ENCODE results near the gene IL20RB. TPM values are rescaled to one million over a fixed set of nuclear protein-coding genes. Genes with fewer than 3 reads are reported as not detected.

IL20RB gene, protein sequence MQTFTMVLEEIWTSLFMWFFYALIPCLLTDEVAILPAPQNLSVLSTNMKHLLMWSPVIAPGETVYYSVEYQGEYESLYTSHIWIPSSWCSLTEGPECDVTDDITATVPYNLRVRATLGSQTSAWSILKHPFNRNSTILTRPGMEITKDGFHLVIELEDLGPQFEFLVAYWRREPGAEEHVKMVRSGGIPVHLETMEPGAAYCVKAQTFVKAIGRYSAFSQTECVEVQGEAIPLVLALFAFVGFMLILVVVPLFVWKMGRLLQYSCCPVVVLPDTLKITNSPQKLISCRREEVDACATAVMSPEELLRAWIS
- total RNA-seq: 1 to 10 TPM; 1.1 to 4.4 (median 2.3) TPM

DNA sequence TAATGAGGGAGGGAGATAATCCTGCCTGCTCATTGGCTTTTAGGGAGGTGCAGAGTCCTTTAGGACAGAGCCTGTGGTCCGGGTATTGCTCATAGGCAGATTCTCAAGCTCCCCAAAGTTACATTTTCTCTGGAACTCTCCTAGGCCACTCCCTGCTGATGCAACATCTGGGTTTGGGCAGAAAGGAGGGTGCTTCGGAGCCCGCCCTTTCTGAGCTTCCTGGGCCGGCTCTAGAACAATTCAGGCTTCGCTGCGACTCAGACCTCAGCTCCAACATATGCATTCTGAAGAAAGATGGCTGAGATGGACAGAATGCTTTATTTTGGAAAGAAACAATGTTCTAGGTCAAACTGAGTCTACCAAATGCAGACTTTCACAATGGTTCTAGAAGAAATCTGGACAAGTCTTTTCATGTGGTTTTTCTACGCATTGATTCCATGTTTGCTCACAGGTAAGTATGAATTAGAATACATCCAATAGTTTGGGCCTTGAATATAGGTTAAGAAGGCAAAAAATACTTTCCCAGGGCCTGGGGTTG, at the start of gene IL20RB:
Gene IL20RB (plus strand): TSS at position 233 of the 538 bp plus-strand sequence. CDS start 131 bp downstream, at position 364.
- TF ChIP-seq, protein P1, sequence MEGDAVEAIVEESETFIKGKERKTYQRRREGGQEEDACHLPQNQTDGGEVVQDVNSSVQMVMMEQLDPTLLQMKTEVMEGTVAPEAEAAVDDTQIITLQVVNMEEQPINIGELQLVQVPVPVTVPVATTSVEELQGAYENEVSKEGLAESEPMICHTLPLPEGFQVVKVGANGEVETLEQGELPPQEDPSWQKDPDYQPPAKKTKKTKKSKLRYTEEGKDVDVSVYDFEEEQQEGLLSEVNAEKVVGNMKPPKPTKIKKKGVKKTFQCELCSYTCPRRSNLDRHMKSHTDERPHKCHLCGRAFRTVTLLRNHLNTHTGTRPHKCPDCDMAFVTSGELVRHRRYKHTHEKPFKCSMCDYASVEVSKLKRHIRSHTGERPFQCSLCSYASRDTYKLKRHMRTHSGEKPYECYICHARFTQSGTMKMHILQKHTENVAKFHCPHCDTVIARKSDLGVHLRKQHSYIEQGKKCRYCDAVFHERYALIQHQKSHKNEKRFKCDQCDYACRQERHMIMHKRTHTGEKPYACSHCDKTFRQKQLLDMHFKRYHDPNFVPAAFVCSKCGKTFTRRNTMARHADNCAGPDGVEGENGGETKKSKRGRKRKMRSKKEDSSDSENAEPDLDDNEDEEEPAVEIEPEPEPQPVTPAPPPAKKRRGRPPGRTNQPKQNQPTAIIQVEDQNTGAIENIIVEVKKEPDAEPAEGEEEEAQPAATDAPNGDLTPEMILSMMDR (IDR thresholded peaks at IDR 0.05): no peak
- DNase-seq (ENCODE audit: low spot score) (no peak), ATAC-seq (ENCODE audit: low FRiP score) (no peak)

DNA sequence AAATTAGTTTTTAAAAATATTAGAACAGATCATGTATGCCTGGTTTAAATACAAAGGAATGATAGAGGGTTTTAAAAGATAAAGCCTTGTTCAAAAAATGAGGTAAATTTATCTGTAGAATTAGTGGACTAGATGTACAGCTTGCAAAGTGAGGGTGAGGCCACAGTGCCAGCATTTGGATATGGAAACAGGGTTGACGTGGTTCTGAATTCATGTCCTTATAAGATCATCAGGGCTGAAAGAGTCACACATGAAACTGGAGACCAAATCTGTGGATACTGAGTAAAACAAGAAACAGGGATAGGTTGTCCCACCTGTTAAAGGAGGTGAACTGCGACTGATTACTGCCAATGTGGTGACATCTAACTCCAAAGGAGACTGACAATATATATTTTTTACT, 49.5 kb upstream of the IL20RB start:
- DNase-seq (ENCODE audit: low spot score) (no peak), ATAC-seq (ENCODE audit: low FRiP score) (no peak)
- TF ChIP-seq, protein P1 (IDR thresholded peaks at IDR 0.05): no peak

DNA sequence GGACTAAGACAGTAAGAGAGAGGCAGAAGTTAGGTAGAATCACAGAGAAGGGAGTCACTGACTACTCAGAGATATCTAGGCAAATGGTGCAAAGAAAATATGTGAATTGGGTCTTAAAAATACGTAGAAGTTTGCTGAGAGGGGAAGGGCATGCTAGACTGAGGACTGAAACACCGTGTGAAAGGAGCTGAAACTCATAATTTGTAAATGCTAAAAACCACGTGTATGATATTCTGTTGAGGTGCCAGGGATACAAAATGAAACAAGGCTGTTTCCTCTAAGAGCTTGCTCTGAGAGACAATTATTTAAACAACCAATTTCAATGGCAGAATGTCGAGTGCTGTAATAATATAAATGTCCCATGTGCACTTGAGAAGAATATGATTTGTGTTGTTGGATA, 48.6 kb upstream of the IL20RB start:
- TF ChIP-seq, protein P1 (IDR thresholded peaks at IDR 0.05): no peak
- DNase-seq (ENCODE audit: low spot score): no peak
- no peak for ATAC-seq (ENCODE audit: low FRiP score)

DNA sequence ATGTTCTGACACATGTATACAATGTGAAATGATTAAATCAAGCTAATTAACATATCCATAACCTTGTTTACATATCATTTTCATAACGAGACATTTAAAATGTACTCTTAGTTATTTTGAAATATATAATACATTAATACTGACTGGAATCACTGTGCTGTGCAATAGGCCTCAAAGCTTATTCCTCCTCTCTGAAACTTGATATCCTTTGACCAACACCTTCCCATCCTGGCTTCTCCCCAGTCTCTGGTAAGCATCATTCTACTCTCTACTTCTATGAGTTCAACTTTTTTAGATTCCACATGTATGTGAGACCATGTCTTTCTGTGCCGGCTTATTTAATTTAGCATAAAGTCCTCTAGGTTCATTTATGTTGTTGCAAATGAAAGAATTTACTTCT, 47.1 kb upstream of the IL20RB start:
- DNase-seq (ENCODE audit: low spot score): no peak
- no peak for ATAC-seq (ENCODE audit: low FRiP score)
- TF ChIP-seq, protein P1 (IDR thresholded peaks at IDR 0.05): no peak

DNA sequence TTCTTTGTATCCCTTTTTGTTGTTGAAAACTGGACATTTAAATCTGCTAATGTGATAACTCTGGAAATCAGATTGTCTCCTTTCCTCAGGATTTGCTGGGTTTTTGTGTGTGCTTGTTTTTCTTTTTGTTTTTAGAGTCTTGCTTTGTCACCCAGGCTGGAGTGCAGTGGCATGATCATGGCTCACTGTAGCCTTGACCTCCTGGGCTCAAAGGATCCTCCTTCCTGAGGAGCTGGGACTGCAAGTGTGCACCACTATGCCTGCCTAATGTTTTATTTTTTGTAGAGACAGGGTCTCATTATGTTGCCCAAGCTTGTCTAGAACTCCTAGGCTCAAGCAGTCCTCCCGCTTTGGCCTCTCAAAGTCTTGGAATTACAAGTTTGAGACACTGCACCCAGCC, 44.6 kb upstream of the IL20RB start:
- TF ChIP-seq, protein P1 (IDR thresholded peaks at IDR 0.05): no peak
- ATAC-seq (ENCODE audit: low FRiP score) (no peak), DNase-seq (ENCODE audit: low spot score) (no peak)

DNA sequence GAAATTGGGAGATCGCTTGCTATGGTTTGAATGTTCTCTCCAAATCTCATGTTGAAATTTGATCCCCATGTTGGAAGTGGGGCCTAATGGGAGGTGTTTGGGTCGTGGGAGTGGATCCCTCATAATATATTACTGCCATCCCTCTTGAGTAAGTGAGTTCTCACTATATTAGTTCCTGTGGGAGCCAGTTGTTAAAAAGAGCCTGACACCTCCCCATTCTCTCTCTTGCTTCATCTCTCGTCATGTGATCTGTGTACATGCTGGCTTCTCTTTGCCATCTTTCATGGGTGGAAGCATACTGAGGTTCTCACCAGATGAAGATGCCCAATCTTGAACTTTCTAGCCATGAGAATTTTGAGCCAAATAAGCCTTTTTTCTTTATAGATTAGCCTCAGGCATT, 43.0 kb upstream of the IL20RB start:
- no peak for ATAC-seq (ENCODE audit: low FRiP score)
- TF ChIP-seq, protein P1 (IDR thresholded peaks at IDR 0.05): no peak
- no peak for DNase-seq (ENCODE audit: low spot score)

DNA sequence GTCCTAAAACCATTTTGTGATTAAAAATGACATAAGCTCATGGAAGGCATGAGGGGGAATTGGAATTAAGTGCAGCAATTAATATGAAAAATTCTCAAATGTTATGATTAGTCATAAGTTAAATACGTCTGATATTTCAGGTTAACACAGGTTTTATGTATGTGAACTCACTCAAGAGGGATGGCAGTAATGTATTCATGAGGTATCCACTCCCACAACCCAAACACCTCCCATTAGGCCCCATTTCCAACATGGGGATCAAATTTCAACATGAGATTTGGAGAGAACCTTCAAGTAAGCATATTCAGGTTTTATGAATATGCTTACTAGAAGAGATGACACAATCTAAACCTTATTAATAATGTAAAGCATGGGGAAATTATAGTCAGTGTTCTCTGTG, 41.6 kb upstream of the IL20RB start:
- TF ChIP-seq, protein P1 (IDR thresholded peaks at IDR 0.05): no peak
- ATAC-seq (ENCODE audit: low FRiP score) (no peak), DNase-seq (ENCODE audit: low spot score) (no peak)
